Esophagus squamous epithelium (tissue), 5 donors: ENCODE data around the gene ENPP7. TPM values are rescaled to one million over a fixed set of nuclear protein-coding genes. Genes with fewer than 3 reads are reported as not detected.

Experiments used
- DNase-seq: peaks from one replicate; lab custom pipeline; 2025; lab: John Stamatoyannopoulos, UW
- H3K27ac ChIP-seq, 4 donors: fragments of 200-600 bp; sonication (generic); one replicate each; pipeline ENCODE4 v1.5.1; 2016 to 2019; ENCODE audit warnings: mild to moderate bottlenecking in 1 of 4
- H3K27me3 ChIP-seq, 4 donors: fragments of 200-600 bp; sonication (generic); 1 replicate in 3 of 4; 2 replicates in 1 of 4; pipeline versions ENCODE4 v1.5.1 to v1.6.0; 2017 to 2021; ENCODE audit warnings: antibody characterized with exemption in 1 of 4
- H3K36me3 ChIP-seq, 3 donors: fragments of 200-600 bp; sonication (generic); one replicate each; pipeline ENCODE4 v1.5.1; 2016 to 2019
- H3K4me1 ChIP-seq, 3 donors: fragments of 200-600 bp; sonication (generic); one replicate each; pipeline ENCODE4 v1.5.1; 2017 to 2019
- H3K4me3 ChIP-seq, 4 donors: fragments of 200-600 bp; sonication (generic); 1 replicate in 3 of 4; 2 replicates in 1 of 4; pipeline ENCODE4 v1.5.1; 2016 to 2019; ENCODE audit warnings: mild to moderate bottlenecking in 2 of 4, moderate library complexity in 1 of 4
- H3K9me3 ChIP-seq, 3 donors: fragments of 200-600 bp; sonication (generic); one replicate each; pipeline ENCODE4 v1.5.1; 2016 to 2019
- POLR2A ChIP-seq, 4 donors: fragments of 450-650 bp; IDR thresholded peaks; one replicate each; pipeline ENCODE4 v1.6.1; 2017; ENCODE audit warnings: antibody characterized with exemption in 4 of 4, mild to moderate bottlenecking in 4 of 4, moderate library complexity in 3 of 4
- WGBS, 2 donors: methylation state at CpG; one replicate each; pipeline ENCODE4 v1.1.5; 2018; 5-methylcytosine and 5-hydroxymethylcytosine counted together
- intact Hi-C: fragments of 100-400 bp; cut with DNase I; formaldehyde crosslinking; loops from one replicate; pipeline ENCODE4 v1.15.0; 2022
- total RNA-seq, 4 donors: library from RNA; depleted of rRNA; stranded (reverse); fragments of >200 nt; gene quantifications; one replicate each; pipeline ENCODE4 v1.1.0, GENCODE V29; 2016
- TF ChIP-seq, protein P1 (sequence below), 6 experiments: fragments of 450-650 bp in 4 of 6; fragments of 200-600 bp in 2 of 6; sonication (generic) in 2 of 6; IDR thresholded peaks; one replicate each; pipeline ENCODE4 v1.5.1; 2016 to 2019; ENCODE audit warnings: antibody characterized with exemption in 6 of 6, mild to moderate bottlenecking in 4 of 6, moderate library complexity in 4 of 6
- donor health status: DM: yes; HTN: yes; CAD: no.

Gene ENPP7
- total RNA-seq, 4 donors from 2014 or later = not detected

DNA sequence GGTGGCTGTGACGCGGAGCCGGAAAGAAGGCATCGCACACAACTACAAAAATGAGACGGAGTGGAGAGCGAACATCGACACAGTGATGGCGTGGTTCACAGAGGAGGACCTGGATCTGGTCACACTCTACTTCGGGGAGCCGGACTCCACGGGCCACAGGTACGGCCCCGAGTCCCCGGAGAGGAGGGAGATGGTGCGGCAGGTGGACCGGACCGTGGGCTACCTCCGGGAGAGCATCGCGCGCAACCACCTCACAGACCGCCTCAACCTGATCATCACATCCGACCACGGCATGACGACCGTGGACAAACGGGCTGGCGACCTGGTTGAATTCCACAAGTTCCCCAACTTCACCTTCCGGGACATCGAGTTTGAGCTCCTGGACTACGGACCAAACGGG is 4.4 kb downstream of the ENPP7 start:
- intact Hi-C loops = no loop called here
- peaks cover 0 to 37% (median 0%) of the 10 kb centered on the region in 4 donors for H3K27me3 ChIP-seq
- DNase-seq = no peak
- peaks cover 0 to 11% (median 0%) of the 10 kb centered on the region in 3 donors for H3K4me1 ChIP-seq
- H3K27ac ChIP-seq = no peak overlapping the region
- no peaks in the 10 kb centered on the region for H3K36me3 ChIP-seq
- no peak for TF ChIP-seq POLR2A (IDR thresholded peaks at IDR 0.05)
- TF ChIP-seq, protein P1, sequence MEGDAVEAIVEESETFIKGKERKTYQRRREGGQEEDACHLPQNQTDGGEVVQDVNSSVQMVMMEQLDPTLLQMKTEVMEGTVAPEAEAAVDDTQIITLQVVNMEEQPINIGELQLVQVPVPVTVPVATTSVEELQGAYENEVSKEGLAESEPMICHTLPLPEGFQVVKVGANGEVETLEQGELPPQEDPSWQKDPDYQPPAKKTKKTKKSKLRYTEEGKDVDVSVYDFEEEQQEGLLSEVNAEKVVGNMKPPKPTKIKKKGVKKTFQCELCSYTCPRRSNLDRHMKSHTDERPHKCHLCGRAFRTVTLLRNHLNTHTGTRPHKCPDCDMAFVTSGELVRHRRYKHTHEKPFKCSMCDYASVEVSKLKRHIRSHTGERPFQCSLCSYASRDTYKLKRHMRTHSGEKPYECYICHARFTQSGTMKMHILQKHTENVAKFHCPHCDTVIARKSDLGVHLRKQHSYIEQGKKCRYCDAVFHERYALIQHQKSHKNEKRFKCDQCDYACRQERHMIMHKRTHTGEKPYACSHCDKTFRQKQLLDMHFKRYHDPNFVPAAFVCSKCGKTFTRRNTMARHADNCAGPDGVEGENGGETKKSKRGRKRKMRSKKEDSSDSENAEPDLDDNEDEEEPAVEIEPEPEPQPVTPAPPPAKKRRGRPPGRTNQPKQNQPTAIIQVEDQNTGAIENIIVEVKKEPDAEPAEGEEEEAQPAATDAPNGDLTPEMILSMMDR (IDR thresholded peaks at IDR 0.05) = no peak
- H3K4me3 ChIP-seq = no peak overlapping the region
- 93 to 94% methylated on average over 16 to 32 of the region's 32 CpGs for WGBS, 2 donors
- no peaks in the 10 kb centered on the region for H3K9me3 ChIP-seq

- H3K27ac ChIP-seq = no peak overlapping the region
- no peaks in the 10 kb centered on the region for H3K9me3 ChIP-seq
- H3K27me3 ChIP-seq = peaks cover 0 to 59% (median 5%) of the 10 kb centered on the region in 4 donors
- peaks cover 3 to 21% (median 7%) of the 10 kb centered on the region in 3 donors for H3K4me1 ChIP-seq
- H3K4me3 ChIP-seq = no peak overlapping the region
- DNase-seq = no peak
- WGBS, 2 donors = 75 to 86% methylated on average over 16 to 19 of the region's 30 CpGs
- no peak for TF ChIP-seq POLR2A (IDR thresholded peaks at IDR 0.05)
- TF ChIP-seq, protein P1 (IDR thresholded peaks at IDR 0.05) = no peak
- intact Hi-C loops = no loop called here
- H3K36me3 ChIP-seq = no peaks in the 10 kb centered on the region
Measured at GRCh38 chr17:79737046-79737921, 6.5 kb downstream of the ENPP7 start.

DNA sequence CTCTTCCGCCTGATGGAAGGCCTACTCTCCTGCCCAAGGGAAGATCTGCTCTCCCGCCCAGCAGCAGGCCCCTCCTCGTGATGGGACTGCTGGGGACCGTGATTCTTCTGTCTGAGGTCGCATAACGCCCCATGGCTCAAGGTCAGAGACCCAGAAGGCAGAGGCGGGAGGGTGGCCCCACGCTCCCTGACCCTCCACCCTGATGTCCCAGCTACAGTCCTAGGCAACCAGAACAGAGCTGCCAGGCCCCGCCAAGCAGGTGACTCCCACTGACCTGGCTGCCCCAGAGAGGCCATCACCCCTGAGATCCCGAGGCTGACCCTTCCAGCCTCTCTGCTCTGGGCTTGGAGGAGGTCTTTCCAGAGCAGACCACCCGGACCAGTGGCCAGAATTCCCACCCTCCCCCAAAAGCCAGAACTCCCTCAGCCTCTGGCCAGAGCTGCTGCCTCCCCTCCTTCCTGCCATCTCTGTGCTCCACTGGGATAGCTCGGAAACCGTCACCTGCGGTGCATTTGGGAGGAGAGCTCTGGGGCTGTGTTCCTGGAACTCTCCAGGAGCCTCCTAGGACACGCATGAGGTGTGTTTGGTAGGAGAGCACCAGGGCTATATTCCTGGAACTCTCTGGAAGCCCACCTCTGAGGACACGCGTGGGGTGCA is 7.3 kb downstream of the ENPP7 start:
- H3K9me3 ChIP-seq = no peaks in the 10 kb centered on the region
- H3K4me1 ChIP-seq = peaks cover 3 to 16% (median 7%) of the 10 kb centered on the region in 3 donors
- H3K27ac ChIP-seq = no peak overlapping the region
- 70 to 78% methylated on average over 5 to 11 of the region's 17 CpGs for whole genome bisulfite sequencing, 2 donors
- no peaks in the 10 kb centered on the region for H3K36me3 ChIP-seq
- H3K27me3 ChIP-seq = peaks cover 0 to 66% (median 5%) of the 10 kb centered on the region in 4 donors
- DNase-seq = no peak
- TF ChIP-seq, protein P1 (IDR thresholded peaks at IDR 0.05) = no peak
- TF ChIP-seq POLR2A (IDR thresholded peaks at IDR 0.05) = no peak
- H3K4me3 ChIP-seq = no peak overlapping the region
- intact Hi-C loops = no loop called here

GRCh38 chr17:79738643-79739042 is 7.9 kb downstream of the ENPP7 start:
- intact Hi-C loops = no loop called here
- Histone ChIP-seq H3K36me3 (no peaks in the 10 kb centered on the region), H3K4me1 (peaks cover 3 to 12% (median 7%) of the 10 kb centered on the region in 3 donors), H3K27ac (no peak overlapping the region), H3K4me3 (no peak overlapping the region), H3K9me3 (no peaks in the 10 kb centered on the region), H3K27me3 (peaks cover 0 to 72% (median 5%) of the 10 kb centered on the region in 4 donors)
- DNase-seq = no peak
- 71 to 95% methylated on average over 2 to 3 of the region's 14 CpGs for WGBS, 2 donors
- TF ChIP-seq POLR2A (IDR thresholded peaks at IDR 0.05) = no peak
- TF ChIP-seq, protein P1 (IDR thresholded peaks at IDR 0.05) = no peak
